GM12878 (cell line): ENCODE data around the gene TP53INP2. TPM values are rescaled to one million over a fixed set of nuclear protein-coding genes. Genes with fewer than 3 reads are reported as not detected.

Source experiments
- ATAC-seq: fragments of 200-7000 bp; cut with Tn5 transposase; 3 replicates; pipeline ENCODE4 v1.9.1; 2020; ENCODE audit warnings: mild to moderate bottlenecking, moderate library complexity
- BruUV-seq: library from RNA; stranded (reverse); fragments of 400-500 nt; replicated peaks from 2 replicates; lab custom pipeline; 2021; lab: Mats Ljungman, UMichigan
- CTCF ChIA-PET: fragments of 300-600 bp; sonication (Branson Sonifier 250); formaldehyde crosslinking; extraction: SDS; loops from one replicate; lab custom pipeline; 2021; ENCODE audit warnings: inconsistent platforms; lab: Yijun Ruan, JAX
- POLR2A ChIA-PET: fragments of 350-600 bp; formaldehyde crosslinking; extraction: SDS; loops from one replicate; lab custom pipeline; 2021; ENCODE audit warnings: inconsistent platforms; lab: Charles Lee
- RAD21 ChIA-PET: fragments of 300-600 bp; sonication (Branson Sonifier 250); formaldehyde crosslinking; loops from one replicate; lab custom pipeline; 2023; ENCODE audit warnings: antibody characterized with exemption; ENCODE audit not compliant: unreplicated experiment; lab: Charles Lee
- SMC1A ChIA-PET: fragments of 300-600 bp; sonication (Branson Sonifier 250); formaldehyde crosslinking; loops from one replicate; lab custom pipeline; 2023; ENCODE audit not compliant: unreplicated experiment, uncharacterized antibody; lab: Charles Lee
- DNase-seq: peaks from one replicate; pipeline ENCODE4 v3.0.0-alpha.2; 2011; ENCODE audit warnings: low read depth, low spot score
- FAIRE-seq: peaks from 3 replicates; lab custom pipeline; 2011; peaks lifted over from hg19 to GRCh38; lab: Jason Lieb, UNC
- H2AFZ ChIP-seq: 2 replicates; pipeline ENCODE4 v1.6.0; 2011; ENCODE audit warnings: low read depth, low read length, control low read depth; ENCODE audit not compliant: control insufficient read depth
- H3K27ac ChIP-seq: 2 replicates; pipeline ENCODE4 v1.5.1; 2011; ENCODE audit warnings: control low read depth; ENCODE audit not compliant: control insufficient read depth, insufficient read depth
- H3K27me3 ChIP-seq, 2 experiments: replicated peaks in 1 of 2; 2 replicates each; pipeline versions ENCODE4 v1.6.0 to v1.6.1; 2011; ENCODE audit warnings: low read length in 1 of 2; ENCODE audit not compliant: control insufficient read depth in 2 of 2, insufficient read depth in 2 of 2
- H3K36me3 ChIP-seq, 2 experiments: 2 replicates each; pipeline ENCODE4 v1.5.1; 2011; ENCODE audit warnings: low read length in 1 of 2; ENCODE audit not compliant: control insufficient read depth in 2 of 2, insufficient read depth in 2 of 2
- H3K4me1 ChIP-seq: 2 replicates; pipeline ENCODE4 v1.6.1; 2011; ENCODE audit warnings: mild to moderate bottlenecking, low read length, moderate library complexity, mixed read lengths; ENCODE audit not compliant: control insufficient read depth, insufficient read depth
- H3K4me2 ChIP-seq: 2 replicates; pipeline ENCODE4 v1.6.0; 2011; ENCODE audit warnings: control low read depth; ENCODE audit not compliant: control insufficient read depth, insufficient read depth
- H3K4me3 ChIP-seq: fragments of 200-600 bp; sonication (generic); 2 replicates; pipeline ENCODE4 v1.5.1; 2016
- H3K79me2 ChIP-seq: 2 replicates; pipeline ENCODE4 v1.6.0; 2011; ENCODE audit warnings: low read length; ENCODE audit not compliant: control insufficient read depth, insufficient read depth
- H3K9ac ChIP-seq: 2 replicates; pipeline ENCODE4 v1.8.0; 2011; ENCODE audit warnings: low read length, control low read depth, mixed read lengths; ENCODE audit not compliant: control insufficient read depth, insufficient read depth
- H3K9me3 ChIP-seq: replicated peaks from 3 replicates; pipeline ENCODE4 v1.5.1; 2011; ENCODE audit warnings: mild to moderate bottlenecking, low read length; ENCODE audit not compliant: control insufficient read depth, insufficient read depth
- H4K20me1 ChIP-seq: 2 replicates; pipeline ENCODE4 v1.6.0; 2011; ENCODE audit not compliant: control insufficient read depth, insufficient read depth
- BACH1 ChIP-seq: fragments of 450-650 bp; IDR thresholded peaks from 2 replicates; pipeline ENCODE4 v1.6.1; 2017; ENCODE audit warnings: mild to moderate bottlenecking, borderline replicate concordance
- DPF2 ChIP-seq: fragments of 450-650 bp; IDR thresholded peaks from 2 replicates; pipeline ENCODE4 v1.6.1; 2017; ENCODE audit warnings: mild to moderate bottlenecking
- FOXK2 ChIP-seq: fragments of 450-650 bp; IDR thresholded peaks from 2 replicates; pipeline ENCODE4 v1.6.1; 2017; ENCODE audit warnings: mild to moderate bottlenecking, moderate library complexity
- GABPA ChIP-seq: IDR thresholded peaks from 2 replicates; pipeline ENCODE4 v1.6.1; 2014; ENCODE audit warnings: antibody characterized with exemption, low read depth, mild to moderate bottlenecking, inconsistent platforms
- GATAD2B ChIP-seq: fragments of 450-650 bp; conservative IDR thresholded peaks from 2 replicates; pipeline ENCODE4 v1.6.1; 2017; ENCODE audit warnings: low read depth, mild to moderate bottlenecking, moderate library complexity
- IKZF1 ChIP-seq: fragments of 450-650 bp; conservative IDR thresholded peaks from 2 replicates; pipeline ENCODE4 v1.6.1; 2017; ENCODE audit warnings: antibody characterized with exemption, mild to moderate bottlenecking
- LARP7 ChIP-seq: fragments of 450-650 bp; IDR thresholded peaks from 2 replicates; pipeline ENCODE4 v1.6.1; 2017; ENCODE audit warnings: mild to moderate bottlenecking
- POLR2AphosphoS5 ChIP-seq: IDR thresholded peaks from 2 replicates; pipeline ENCODE4 v1.6.1; 2011; ENCODE audit warnings: mild to moderate bottlenecking, low read length, inconsistent platforms
- RB1 ChIP-seq: fragments of 450-650 bp; formaldehyde crosslinking; IDR thresholded peaks from 2 replicates; pipeline ENCODE4 v1.6.1; 2017; ENCODE audit warnings: mild to moderate bottlenecking, borderline replicate concordance
- SIN3A ChIP-seq: IDR thresholded peaks from 2 replicates; pipeline ENCODE4 v1.6.1; 2012; ENCODE audit warnings: low read depth, low read length, improper control_type of control experiment
- SMAD5 ChIP-seq: IDR thresholded peaks from 2 replicates; pipeline ENCODE4 v1.6.1; 2016; ENCODE audit warnings: antibody characterized with exemption, low read depth
- SUZ12 ChIP-seq: fragments of 200-600 bp; sonication (generic); IDR thresholded peaks from one replicate; pipeline ENCODE4 v1.6.1; 2018; ENCODE audit warnings: antibody characterized with exemption, mild to moderate bottlenecking; ENCODE audit not compliant: unreplicated experiment
- ZNF217 ChIP-seq: fragments of 450-650 bp; IDR thresholded peaks from 2 replicates; pipeline ENCODE4 v1.6.1; 2017; ENCODE audit warnings: antibody characterized with exemption, mild to moderate bottlenecking
- ZNF622 ChIP-seq: fragments of 450-650 bp; IDR thresholded peaks from 2 replicates; pipeline ENCODE4 v1.6.1; 2017; ENCODE audit warnings: mild to moderate bottlenecking, inconsistent platforms
- WGBS: methylation state at CpG from one replicate; pipeline ENCODE4 v1.1.6; 2016; ENCODE audit warnings: low lambda C conversion rate; ENCODE audit not compliant: insufficient replicate concordance, insufficient coverage; ENCODE audit errors: missing lambda C conversion rate; 5-methylcytosine and 5-hydroxymethylcytosine counted together
- in situ Hi-C: fragments of 300-500 bp; cut with MboI; formaldehyde crosslinking; loops from 9 replicates; pipeline ENCODE4 v1.14.3; 2018; ENCODE audit warnings: mixed read lengths
- intact Hi-C: fragments of 100-400 bp; cut with micrococcal nuclease; formaldehyde crosslinking; loops from one replicate; pipeline ENCODE4 v1.14.2; 2022; ENCODE audit not compliant: unreplicated experiment
- polyA plus RNA-seq, 11 experiments: library from polyadenylated mRNA; depleted of rRNA in 4 of 11; unstranded in 6 of 11; stranded (reverse) in 5 of 11; fragments of >200 nt; fragmentation: Nextera tagmentation in 4 of 11; fragmentation: Illumina TruSeq in 1 of 11; extraction: Ambion mirVana in 4 of 11; extraction: Trizol in 1 of 11; gene quantifications; 1 replicate in 1 of 11; 2 replicates in 10 of 11; pipeline versions ENCODE4 v1.2.1 to v1.2.3, GENCODE V29; 2011 to 2016; ENCODE audit warnings: inconsistent platforms in 2 of 11, missing spikeins in 2 of 11, low read depth in 1 of 11
- total RNA-seq, 4 experiments: library from RNA; depleted of rRNA in 3 of 4; stranded (reverse); fragments of >200 nt in 3 of 4; fragmentation: Illumina TruSeq in 1 of 4; extraction: Trizol in 1 of 4; gene quantifications; 2 replicates each; pipeline versions ENCODE4 v1.2.1 to v1.2.3, GENCODE V29; 2013 to 2021
- TF ChIP-seq, protein P1 (sequence below): fragments of 450-650 bp; conservative IDR thresholded peaks from 2 replicates; pipeline ENCODE4 v1.6.1; 2017; ENCODE audit warnings: mild to moderate bottlenecking, moderate library complexity
- TF ChIP-seq, protein P2 (sequence below): fragments of 450-650 bp; IDR thresholded peaks from 2 replicates; pipeline ENCODE4 v1.6.1; 2017; ENCODE audit warnings: antibody characterized with exemption, mild to moderate bottlenecking, moderate library complexity

The TP53INP2 gene
- total and polyA plus RNA-seq, 10 of the 15 experiments (the other 5 are each of a cell fraction or from before 2014, with no cell fraction given), result 2.8 to 16.0 (median 4.0) TPM

DNA sequence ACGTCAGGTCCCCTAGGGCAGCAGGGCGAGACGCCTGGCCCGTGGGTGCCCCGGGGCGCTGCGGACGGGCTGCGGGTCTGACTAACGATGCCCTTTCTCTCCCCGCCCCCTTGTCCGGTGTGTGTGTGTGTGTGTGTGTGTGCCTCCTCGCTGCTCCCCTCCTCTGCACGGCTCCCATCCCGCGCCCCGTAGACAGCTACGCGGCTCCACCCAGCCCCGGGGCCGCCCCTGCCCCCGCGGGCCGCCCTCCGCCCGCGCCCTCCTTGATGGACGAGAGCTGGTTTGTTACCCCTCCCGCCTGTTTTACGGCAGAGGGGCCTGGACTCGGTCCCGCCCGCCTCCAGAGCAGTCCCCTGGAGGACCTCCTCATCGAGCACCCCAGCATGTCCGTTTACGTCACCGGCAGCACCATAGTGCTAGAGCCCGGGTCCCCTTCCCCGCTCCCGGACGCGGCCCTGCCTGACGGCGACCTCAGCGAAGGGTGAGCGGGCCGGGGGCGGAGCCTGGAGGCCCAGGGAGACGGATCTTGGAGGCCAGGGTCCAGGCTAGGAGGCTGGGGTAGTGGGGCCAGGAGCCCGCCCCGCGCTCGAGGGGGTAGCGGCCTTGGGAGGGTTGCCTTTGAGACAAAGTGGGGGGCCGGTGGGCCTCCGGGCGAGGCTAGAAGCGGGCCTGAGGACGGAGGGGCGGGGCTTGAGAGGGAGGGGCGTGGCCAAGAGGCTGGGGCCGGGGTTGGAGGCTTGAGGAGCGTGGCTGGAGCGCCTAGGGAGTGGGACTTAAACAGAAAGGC is 5.1 kb downstream of the TP53INP2 start (continued):
- TF ChIP-seq, protein P1, sequence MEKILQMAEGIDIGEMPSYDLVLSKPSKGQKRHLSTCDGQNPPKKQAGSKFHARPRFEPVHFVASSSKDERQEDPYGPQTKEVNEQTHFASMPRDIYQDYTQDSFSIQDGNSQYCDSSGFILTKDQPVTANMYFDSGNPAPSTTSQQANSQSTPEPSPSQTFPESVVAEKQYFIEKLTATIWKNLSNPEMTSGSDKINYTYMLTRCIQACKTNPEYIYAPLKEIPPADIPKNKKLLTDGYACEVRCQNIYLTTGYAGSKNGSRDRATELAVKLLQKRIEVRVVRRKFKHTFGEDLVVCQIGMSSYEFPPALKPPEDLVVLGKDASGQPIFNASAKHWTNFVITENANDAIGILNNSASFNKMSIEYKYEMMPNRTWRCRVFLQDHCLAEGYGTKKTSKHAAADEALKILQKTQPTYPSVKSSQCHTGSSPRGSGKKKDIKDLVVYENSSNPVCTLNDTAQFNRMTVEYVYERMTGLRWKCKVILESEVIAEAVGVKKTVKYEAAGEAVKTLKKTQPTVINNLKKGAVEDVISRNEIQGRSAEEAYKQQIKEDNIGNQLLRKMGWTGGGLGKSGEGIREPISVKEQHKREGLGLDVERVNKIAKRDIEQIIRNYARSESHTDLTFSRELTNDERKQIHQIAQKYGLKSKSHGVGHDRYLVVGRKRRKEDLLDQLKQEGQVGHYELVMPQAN, result peak; percentile 34; the same call in 1 of the 2 replicates
- TF ChIP-seq SMAD5 (no peak), GABPA (no peak)

DNA sequence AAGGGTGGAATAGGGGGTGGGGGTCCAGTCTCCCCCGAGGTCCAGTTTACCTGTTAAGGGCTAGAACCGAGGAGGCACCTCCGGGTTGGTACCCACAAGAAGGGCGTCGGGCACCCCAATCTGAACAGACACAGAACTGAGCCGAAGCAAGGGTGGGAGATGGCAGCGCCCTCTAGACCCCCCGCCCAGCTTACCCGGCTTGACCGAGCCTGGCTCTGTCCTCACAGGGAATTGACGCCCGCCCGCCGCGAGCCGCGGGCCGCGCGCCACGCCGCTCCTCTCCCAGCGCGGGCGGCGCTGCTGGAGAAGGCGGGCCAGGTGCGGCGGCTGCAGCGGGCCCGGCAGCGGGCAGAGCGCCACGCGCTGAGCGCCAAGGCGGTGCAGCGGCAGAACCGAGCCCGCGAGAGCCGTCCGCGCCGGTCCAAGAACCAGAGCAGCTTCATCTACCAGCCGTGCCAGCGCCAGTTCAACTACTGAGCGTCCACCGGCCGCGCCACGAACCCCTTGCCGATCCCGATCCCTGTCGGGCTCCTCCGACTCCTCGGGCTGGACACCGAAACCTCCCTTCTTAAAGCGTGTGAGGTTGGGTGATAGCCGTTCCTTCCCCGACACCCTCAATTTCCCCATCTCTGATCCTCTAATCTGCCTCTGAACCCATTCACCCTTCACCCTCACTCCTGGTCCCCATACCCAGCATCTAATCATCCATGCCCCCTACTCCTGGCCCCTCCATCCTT is 5.9 kb downstream of the TP53INP2 start:
- BruUV-seq, result no TSS peak
- intact Hi-C loops (loop anchor here (2.0 to 5.0 kb wide), 2 partner anchors 45 to 398 kb away; no protein-coding TSS in a partner anchor), in situ Hi-C loops (no loop called here)
- Histone ChIP-seq H3K4me1 (peaks cover 23% of the 10 kb centered on the region), H3K27ac (peak overlapping the region; percentile 86), H3K4me2 (peak overlapping the region; percentile 78), H3K9me3 (no peaks in the 10 kb centered on the region), H2AFZ (peak overlapping the region; percentile 88), H3K4me3 (peak overlapping the region; percentile 91), H3K79me2 (peaks cover 4% of the 10 kb centered on the region), H3K36me3 (no peaks in the 10 kb centered on the region; a peak in 2 of 4 replicates), H4K20me1 (no peaks in the 10 kb centered on the region), H3K27me3 (no peaks in the 10 kb centered on the region), H3K9ac (peak overlapping the region; percentile 74)
- ChIA-PET CTCF (interaction anchor here (0.7 to 10.2 kb wide), 11 partner anchors 10 to 500 kb away, joined by 3 to 118 read pairs (median 8); partner anchors contain the start of gene DYNLRB1), RAD21 (interaction anchor here (2.5 to 7.0 kb wide), 3 partner anchors 10 to 194 kb away, joined by 9 to 112 read pairs (median 25); partner anchors contain the start of gene DYNLRB1), SMC1A (interaction anchor here (0.6 to 13.1 kb wide), 6 partner anchors 10 to 171 kb away, joined by 3 to 146 read pairs (median 14); no protein-coding TSS in a partner anchor), POLR2A (interaction anchor here (1.0 to 2.5 kb wide), 4 partner anchors 10 to 398 kb away, joined by 3 to 18 read pairs (median 9); no protein-coding TSS in a partner anchor)
- no peak for DNase-seq
- FAIRE-seq, result no peak
- peak; percentile 51 for ATAC-seq
- 5% methylated on average over 59 of the region's 61 CpGs for WGBS
- TF ChIP-seq BACH1 (peak; percentile 45; the same call in 1 of the 2 replicates), ZNF217 (peak; percentile 59), GATAD2B (peak; percentile 62), ZNF622 (no peak), POLR2AphosphoS5 (peak; percentile 40; the same call in 1 of the 2 replicates), IKZF1 (peak; percentile 58), FOXK2 (no peak), SIN3A (0 out of 2 replicates have a peak, but pooled peaks have one; percentile 0), SMAD5 (0 out of 2 replicates have a peak, but pooled peaks have one; percentile 21), SUZ12 (no peak), LARP7 (peak; percentile 95), RB1 (peak; percentile 71; the same call in 1 of the 2 replicates), DPF2 (0 out of 2 replicates have a peak, but pooled peaks have one; percentile 26)
- TF ChIP-seq, protein P2, sequence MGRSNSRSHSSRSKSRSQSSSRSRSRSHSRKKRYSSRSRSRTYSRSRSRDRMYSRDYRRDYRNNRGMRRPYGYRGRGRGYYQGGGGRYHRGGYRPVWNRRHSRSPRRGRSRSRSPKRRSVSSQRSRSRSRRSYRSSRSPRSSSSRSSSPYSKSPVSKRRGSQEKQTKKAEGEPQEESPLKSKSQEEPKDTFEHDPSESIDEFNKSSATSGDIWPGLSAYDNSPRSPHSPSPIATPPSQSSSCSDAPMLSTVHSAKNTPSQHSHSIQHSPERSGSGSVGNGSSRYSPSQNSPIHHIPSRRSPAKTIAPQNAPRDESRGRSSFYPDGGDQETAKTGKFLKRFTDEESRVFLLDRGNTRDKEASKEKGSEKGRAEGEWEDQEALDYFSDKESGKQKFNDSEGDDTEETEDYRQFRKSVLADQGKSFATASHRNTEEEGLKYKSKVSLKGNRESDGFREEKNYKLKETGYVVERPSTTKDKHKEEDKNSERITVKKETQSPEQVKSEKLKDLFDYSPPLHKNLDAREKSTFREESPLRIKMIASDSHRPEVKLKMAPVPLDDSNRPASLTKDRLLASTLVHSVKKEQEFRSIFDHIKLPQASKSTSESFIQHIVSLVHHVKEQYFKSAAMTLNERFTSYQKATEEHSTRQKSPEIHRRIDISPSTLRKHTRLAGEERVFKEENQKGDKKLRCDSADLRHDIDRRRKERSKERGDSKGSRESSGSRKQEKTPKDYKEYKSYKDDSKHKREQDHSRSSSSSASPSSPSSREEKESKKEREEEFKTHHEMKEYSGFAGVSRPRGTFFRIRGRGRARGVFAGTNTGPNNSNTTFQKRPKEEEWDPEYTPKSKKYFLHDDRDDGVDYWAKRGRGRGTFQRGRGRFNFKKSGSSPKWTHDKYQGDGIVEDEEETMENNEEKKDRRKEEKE, result 0 out of 2 replicates have a peak, but pooled peaks have one; percentile 30
